ENCODE data around the gene SOBP.
A peak's percentile ranks its signal among the peaks of the same experiment; 100 is the strongest.
"Not testable (repeated sequence)": the region's sequence is repeated elsewhere in the genome, so short reads cannot be mapped to it uniquely, and the experiment has no call there.

The SOBP gene

DNA sequence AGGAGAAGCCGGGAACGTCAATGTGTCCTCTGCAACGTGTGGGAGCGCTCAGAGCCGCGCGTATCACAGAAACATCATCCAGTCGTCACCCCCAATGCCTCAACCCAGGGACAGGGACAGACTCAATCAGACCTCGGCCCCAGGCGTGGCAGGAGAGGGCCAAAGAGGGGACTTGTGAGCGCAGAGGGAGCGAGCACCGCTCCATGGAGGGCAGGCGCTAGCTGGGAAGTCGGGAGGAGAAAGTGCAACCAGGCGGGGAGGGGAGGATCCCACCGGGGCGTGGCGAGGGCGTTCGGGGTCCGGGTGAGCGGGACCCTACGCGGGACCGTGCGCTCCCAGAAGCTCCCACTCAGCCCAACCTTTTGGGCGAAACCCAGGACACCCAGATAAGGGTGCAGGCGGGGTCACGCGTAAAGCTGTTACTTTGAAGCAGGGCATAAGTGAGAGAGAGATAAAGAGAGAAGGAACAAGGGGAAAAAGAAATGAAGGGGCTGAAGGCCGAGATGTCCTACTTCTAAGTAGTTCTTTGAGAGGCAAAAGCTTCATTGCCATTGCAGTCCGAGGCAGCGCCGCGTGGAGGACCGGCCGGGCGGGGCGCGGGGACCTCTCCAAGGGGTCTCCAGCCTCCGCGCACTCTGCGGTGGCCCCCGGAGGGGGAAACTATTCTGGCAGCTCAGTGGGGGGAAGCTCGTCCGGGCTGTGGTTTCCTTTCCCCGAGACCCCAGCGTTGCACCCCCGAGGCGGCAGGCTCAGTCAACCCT is 862 bp upstream of the SOBP start:
- DNase-seq (ENCODE audit: low read depth): peak; percentile 8

DNA sequence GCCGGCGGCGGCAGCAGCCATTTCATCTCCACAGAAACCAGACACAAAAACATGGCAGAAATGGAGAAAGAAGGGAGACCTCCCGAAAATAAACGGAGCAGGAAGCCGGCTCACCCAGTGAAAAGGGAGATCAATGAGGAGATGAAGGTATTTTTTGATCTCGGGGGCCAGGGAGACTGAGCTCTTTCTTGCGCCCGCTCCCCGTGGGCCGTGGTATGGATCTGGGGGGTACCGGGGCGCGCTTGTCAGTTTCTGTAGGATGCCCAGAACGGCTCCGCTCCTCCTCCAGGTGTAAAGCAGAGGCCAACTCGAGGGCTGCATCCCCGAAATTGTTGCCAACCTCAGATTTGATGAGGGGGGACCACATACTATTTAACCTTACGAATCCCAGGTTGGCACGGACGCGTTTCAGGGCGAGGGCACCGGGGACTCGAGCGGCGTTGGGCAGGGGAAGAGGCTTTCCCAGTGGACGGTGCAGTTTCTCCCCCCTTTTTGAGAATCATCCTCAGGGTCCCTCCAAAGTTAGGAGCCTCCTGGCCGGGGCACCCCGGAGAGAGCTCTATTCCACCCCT is 735 bp downstream of the SOBP start:
- DNase-seq (ENCODE audit: low read depth): no peak

DNA sequence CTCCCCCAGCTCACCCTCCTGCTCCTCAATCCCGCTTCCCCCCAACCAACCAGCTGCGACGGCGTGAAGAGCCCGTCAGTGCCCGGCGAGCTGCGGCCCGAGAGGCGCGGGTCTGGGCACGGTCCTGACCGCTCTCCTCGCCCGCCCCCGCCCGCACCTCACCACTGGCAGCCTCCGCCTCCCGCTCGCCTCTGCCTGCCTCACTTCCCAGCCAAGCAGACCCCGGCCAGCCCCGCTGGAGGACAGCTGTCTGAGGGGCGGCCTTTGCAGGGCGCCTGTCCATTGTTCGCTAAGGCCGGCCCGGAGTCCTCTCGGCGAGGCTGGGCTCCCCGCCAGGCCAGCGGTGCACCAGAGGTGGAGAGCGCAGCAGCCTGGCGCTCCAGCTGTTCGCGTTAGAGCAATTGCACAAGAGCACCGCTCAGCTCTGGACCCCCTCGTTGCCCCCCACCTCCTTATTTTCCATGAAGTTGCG is 1.3 kb downstream of the SOBP start:
- DNase-seq (ENCODE audit: low read depth): no peak

DNA sequence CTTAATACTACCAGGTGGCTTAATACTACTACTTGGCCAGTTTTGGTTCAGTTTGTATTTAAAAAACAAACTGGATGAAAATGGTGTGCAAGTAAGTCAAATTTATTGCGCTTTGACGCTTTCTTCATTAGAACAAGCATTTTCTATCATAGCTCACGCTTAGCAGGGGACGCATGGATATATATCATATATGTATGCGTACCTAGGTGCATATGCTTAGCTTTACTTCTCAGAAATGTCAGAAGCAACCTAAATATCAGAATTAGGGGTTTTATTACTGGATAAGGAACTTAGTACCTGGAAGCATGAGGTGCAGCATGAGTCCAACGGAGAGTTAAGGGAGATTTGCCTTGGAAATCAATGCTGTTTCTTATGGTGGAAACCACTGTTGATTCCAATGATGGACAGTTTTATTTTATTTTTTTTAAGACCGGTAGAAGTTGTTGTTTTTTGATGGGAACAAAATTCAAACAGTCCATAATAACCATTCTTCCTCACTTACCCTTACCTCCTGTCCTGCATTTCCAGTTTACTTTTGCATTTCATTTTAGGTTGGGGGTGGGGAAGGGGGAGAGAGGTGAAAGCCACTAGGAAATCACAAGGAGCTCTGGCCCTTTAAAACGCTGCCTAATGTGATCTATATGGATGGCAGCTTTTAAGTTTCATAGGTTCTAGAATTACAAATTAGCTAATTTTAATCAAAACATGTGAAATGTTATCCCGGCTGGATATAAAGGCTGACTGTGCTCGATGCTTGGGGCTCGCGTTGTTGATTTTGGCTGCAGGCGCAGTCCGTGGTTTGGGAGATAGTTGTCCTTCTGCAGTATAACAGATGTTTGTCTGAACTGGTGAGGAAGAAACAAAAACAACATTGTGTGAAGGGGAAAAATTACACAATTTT is 2.1 kb downstream of the SOBP start:
- no peak for DNase-seq (ENCODE audit: low read depth)

DNA sequence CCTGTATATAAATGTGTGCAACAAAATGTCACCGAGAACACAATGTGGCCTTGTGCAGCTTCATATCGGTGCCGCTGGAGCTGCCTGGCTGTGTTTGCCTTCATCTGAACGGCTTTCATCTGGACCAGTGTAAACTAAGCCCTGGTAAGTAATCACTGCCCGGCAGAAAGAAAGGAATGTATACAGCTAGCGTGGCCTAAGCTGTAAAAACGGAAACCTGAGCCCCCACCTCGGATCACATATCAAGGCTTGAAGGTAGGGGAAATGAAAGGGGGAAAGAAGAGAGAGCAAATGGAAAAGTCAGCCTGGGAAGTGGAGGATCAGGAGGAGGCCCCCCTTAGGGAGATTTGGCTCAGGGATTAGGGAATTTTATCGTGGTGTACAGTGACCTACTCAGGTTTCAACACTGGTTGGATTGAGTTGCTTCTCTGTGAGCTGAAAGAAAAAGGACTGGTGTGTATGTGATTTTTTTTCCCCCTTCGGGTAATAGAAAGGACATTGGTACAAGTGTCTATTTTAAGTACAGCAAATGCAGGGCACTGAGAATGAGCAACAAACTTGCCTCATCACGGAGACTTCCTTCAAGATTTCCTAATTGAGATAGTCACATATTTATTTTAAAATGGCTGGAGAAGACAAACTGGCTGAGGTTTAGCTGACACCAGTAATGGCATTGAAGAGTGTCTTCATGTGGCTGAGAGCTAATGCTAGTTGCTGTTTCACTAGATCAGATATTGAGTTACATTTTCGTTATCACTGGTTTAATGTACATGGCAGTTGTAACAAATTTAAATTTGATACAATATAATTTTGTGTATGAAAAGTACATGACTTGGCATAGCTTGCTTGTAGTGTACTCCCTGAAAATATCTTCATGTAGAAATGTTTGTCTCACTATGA is 3.5 kb downstream of the SOBP start:
- no peak for DNase-seq (ENCODE audit: low read depth)

DNA sequence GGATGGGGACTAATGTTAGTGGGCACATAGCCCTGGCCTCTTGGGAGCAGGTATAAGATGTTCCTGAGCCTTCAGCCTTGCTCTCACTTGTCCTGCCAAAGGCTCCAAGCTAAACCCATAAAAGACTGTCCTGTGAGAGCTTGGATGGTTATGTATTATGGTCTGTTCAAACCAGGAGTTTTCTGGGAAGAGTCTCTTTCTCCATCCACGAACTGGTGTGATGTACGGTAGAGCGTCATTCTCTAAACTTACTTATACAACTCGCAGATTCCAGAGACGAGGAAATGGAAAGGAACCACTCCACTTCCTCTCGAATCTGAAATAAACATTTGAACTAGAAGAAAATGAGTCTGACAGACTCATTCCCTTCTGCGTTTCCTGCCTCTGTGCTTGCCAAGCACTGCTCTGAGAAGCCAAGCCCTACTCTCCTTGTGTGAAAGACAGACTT is 5.3 kb downstream of the SOBP start:
- no peak for DNase-seq (ENCODE audit: low read depth)

DNA sequence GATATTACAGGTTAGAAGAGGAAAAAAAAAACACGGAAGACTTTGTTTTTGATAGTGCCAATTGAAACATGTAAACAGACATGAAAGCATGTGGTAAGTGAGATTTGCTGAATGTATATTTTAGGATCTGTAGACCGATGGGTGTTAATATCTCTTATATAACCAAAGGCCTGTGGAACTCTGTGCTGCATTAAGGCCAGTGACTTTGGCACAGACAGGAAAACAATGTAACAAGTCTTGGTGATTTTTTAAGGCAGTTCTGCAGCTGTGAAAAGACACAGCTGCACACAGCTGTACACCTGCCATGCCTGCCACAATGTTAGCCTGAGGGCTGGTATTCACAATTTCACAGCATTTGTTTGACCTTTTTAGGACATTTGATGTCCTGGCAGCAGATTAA is 6.1 kb downstream of the SOBP start:
- no peak for DNase-seq (ENCODE audit: low read depth)

DNA sequence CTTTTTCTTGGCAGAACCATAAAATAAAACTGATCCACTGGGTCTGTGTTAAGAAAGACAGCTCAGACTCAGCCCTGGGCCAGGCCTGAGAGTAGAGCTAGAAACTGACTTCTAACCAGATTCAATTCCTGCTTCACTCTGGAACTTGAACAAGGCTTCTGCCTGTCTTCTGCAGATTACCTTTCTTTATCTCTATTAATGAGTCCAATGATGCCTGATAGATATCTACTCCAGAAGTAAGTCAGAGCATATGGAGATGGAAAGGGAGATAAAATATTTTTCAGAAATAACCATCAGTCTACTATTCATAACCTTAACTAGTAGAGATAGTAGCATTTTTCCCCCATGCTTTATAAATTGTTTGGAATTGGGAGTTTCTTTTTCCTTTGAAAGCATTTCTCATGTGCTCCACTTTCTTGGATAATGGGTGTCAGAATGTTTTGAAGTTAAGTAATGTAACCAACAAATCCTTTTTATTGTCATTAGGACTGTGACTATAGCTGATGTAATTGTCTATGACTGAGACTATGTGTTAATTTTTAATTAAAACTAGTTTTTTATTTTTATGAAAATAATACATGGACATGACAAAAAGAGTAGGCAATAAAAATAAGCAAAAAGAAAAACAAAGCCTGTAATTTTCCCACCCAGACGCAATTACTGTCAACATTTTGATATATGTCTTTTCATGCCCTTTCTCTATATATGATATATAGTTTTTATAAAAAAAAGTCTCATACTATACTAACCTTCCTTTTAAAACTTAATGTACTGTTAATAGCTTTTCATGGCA is 7.2 kb downstream of the SOBP start:
- DNase-seq (ENCODE audit: low read depth): no peak

DNA sequence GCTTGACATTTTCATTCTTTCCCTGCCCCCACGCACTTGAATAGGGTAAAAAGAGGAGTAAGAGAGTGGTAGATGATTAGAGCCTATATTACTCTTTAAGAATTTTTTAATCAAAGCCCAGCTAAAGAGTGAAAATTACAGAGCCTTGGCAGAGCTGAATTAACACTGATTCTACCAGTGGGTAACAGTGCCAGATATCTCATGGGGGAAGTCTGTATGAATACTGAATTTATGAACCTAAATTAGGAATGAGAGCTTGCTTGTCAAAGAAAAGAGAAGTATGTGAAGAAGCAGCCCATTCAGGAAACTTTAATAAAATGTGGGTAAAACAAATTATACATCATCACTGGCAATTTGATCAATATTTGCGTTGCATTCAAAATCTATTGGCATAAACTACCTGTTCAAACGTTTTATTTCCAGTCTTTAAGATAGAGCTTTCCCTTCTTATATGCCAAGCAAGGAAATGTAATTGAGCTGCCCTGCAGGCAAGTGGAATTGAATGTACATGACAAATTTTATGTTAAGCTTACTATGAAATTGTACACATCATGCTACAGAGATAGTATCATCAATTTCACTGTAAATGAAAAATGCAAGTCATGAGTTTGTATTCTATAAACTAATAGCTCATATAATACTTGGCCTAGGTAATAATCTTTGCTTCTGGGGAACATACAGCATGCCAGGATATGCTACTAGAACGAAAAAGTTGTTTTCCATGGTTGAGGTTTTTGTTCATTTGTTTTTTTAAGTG is 14.5 kb downstream of the SOBP start:
- DNase-seq (ENCODE audit: low read depth): no peak

DNA sequence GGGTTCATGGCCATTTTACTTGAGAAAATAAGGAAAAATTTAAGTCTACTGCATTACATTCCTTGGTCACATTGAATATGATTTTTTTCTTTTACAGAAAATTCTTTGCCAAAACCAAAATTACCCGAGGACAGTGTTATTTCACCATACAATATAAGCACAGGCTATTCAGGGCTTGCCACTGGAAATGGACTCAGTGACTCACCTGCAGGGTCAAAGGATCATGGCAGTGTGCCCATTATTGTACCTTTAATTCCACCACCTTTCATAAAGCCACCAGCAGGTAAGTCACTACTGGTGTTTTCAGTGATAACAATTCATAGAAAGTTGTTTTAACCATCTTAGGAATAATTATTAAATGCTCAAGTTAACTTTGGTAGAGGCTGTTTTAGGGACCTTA is 16.2 kb downstream of the SOBP start:
- DNase-seq (ENCODE audit: low read depth): no peak

DNA sequence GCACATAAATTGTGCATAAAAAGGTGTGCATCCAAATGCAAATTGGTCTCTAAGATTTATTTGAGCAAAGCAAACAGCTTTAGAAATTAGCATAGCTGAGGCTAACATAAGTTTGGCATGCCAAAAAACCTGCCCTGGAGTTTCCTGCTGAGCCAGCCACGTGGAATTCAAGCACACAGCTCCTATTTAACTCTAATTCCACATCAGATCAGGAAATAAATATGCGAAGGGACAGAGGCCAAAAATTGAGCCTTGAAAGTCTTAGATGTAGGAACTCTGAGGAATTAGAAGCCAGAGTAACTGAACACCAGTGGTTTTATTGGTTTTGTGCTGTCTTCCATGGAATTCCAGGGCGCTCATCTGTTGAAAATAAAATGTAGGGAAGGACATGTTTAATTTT is 19.6 kb downstream of the SOBP start:
- no peak for DNase-seq (ENCODE audit: low read depth)

DNA sequence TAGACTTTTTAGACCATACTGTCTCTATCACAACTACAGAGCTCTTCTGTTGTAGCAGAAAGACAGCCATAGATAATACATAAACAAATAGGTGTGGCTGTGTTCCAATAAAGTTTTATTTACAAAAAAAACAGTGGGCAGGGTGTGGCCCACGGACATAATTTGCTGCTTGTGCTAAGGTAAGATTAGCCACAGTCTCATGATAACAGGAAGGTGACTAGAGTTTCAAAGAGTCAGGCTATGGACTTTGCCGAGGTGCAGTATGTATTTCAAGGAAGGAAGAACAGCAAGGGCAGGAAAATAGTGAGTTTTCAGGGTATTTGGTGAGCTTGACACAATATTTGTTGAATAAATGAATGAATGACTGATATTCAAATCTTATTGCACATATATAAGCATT is 20.2 kb downstream of the SOBP start:
- DNase-seq (ENCODE audit: low read depth): no peak

DNA sequence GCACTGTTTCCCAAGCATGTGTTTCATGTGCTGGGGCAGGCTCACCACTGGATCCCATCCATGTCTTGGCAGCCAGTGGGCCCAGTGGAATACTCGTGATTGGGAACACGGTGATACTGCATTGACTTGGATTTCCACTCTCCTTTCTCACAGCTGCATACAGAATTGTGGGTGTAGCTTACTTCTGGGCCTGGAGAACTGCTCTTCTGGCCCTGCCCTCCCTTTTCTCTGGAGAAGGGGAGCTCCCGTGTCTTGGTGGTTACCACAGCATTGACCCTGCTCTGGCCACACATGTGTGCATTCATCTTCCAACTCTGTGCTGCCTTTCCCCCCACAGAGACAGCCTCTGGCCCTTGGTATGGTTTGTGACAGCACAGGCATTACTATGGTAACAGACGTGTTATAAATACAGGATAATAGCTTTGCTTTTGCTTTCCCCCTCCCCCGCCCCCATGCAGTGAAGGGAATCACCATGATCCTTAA is 21.6 kb downstream of the SOBP start:
- no peak for DNase-seq (ENCODE audit: low read depth)

DNA sequence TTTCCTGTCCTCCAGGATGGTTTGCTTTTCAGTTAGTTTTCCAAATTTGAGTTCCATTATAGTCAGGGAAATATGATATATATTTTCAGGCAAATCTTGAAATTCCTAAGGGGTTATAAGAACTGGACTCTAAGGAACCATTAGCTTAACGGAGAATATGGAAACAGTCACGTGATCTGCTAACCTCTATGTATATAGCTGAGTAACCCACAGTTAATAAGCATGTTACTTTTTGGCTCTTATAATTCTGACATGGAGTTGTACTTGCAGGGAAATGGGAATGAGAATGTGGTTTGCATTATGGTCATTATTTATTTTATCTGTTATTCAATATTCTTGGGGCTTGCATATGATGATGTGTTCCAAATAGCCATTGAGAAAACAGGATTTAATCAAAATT is 23.3 kb downstream of the SOBP start:
- DNase-seq (ENCODE audit: low read depth): no peak

DNA sequence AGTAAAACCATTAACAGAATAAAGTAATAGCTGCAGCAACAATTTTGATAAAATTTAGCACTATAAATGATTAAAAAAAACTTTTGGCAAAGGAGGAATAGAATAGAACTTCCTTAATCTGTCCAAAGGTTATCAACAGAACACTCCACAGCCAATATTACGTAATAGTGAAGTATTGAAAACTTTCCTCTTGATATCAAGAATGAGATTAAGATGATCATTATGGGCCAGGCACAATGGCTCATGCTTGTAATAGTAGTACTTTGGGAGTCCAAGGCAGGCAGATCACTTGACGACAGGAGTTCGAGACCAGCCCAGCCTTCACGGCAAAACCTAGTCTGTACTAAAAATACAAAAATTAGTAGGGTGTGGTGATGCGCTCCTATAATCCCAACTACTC is 26.0 kb downstream of the SOBP start:
- no peak for DNase-seq (ENCODE audit: low read depth)

DNA sequence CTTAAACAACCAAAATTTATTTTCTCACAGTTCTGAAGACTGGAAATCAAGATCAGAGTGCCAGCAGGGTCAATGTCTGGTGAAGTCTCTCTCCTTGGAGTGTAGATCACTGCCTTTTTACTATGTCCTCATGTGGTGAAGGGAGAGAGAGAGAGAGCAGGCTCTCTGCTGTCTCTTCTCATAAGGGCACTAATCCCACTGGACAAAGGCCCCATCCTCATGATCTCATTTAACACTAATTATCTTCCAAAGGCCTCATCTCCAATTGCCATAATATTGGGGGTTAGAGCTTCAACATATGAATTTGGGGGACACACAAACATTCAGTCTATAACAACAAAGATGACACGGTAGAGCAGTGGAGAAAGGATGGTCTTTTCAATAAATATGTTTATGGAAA is 27.4 kb downstream of the SOBP start:
- DNase-seq (ENCODE audit: low read depth): no peak

DNA sequence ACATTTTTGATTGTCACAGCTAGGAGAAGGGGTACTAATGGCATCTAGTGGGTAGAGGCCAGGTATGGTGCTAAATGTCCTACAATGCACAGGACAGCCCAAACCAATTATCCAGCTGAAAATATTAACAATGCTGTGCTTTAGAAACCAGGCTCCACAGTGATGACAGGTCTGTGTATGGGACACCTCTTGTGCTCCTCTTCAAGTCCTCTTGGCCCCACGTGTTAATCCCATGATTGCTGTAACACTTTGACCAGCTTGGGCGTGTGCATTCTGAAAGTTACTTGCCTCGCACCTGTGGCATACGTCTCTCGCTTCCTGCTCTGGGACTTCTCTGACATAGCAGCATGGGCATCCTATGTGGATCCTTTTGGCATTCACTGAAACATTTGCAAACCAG is 29.3 kb downstream of the SOBP start:
- not testable (repeated sequence) for DNase-seq (ENCODE audit: low read depth)

DNA sequence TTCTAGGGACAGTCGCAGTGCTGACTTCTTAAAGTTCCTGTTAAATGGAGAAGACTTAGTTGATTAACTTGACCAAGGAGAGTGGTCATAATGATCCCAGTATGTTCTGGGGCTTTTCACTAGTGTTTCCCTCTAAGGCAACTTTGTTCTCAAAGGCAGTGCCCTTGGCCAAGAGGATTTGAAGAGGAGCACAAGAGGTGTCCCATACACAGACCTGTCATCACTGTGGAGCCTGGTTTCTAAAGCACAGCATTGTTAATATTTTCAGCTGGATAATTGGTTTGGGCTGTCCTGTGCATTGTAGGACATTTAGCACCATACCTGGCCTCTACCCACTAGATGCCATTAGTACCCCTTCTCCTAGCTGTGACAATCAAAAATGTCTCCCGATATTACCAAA is 30.8 kb downstream of the SOBP start:
- DNase-seq (ENCODE audit: low read depth): not testable (repeated sequence)

DNA sequence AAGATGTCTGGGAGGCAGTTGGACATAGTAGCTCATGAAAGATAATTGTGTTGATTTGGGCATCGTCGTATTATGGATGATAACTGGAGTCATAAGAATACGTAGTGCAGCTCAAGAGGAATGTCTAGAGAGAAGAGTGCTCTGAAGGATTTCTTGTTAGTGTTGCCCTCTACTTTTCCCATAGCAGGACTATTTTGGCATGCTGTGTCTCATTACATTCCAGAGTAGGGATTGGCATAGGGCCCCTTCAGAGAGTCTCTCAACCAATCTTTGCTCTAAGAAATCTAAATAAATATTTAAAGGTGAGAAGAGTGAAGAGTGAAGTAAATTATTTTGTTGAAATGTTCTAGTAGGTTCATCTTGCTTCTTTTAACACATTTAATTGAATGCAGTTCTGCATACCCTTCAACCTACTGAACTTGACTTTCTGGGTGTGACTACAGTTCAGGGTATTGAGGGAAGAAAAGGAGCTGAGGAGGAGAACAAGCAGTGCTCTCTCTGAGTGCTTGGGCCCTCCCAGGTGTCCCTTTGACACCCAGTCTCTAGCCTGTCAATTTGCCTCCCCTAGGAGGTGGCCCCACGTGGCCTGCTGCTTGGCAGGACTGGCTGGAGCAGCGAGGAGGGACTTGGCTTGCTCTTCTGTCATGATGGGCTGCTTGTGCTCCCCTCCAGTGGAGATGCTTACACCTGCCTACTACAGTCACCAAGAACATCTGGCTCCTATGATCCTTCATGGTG is 33.3 kb downstream of the SOBP start:
- DNase-seq (ENCODE audit: low read depth): no peak
